Activated CD8-positive, alpha-beta memory T cell treated with anti-CD3 and anti-CD28 coated beads, Interleukin-2, amount 50 U/mL, for 1 hour (primary cell): ENCODE data around the gene SEMA5A.

Experiments used
- DNase-seq: peaks from one replicate; pipeline ENCODE4 v3.0.0-alpha.2; 2020; ENCODE audit errors: extremely low read depth

The SEMA5A gene

GRCh38 chr5:9477537-9477936, 68.3 kb downstream of the SEMA5A start:
- DNase-seq = no peak

GRCh38 chr5:9474219-9475002, 71.5 kb downstream of the SEMA5A start:
- DNase-seq = no peak

GRCh38 chr5:9473624-9474023, 72.3 kb downstream of the SEMA5A start:
- no peak for DNase-seq

GRCh38 chr5:9470410-9470809, 75.5 kb downstream of the SEMA5A start:
- DNase-seq = no peak

GRCh38 chr5:9468060-9468388, 77.9 kb downstream of the SEMA5A start:
- DNase-seq = no peak

GRCh38 chr5:9467199-9468059, 78.4 kb downstream of the SEMA5A start:
- DNase-seq = no peak

GRCh38 chr5:9466697-9467096, 79.2 kb downstream of the SEMA5A start:
- DNase-seq = no peak

- no peak for DNase-seq
Measured at GRCh38 chr5:9464478-9464877, 81.4 kb downstream of the SEMA5A start.

GRCh38 chr5:9462109-9462508, 83.8 kb downstream of the SEMA5A start:
- DNase-seq = no peak

GRCh38 chr5:9460885-9461645, 84.8 kb downstream of the SEMA5A start:
- no peak for DNase-seq

GRCh38 chr5:9456435-9457042, 89.3 kb downstream of the SEMA5A start:
- no peak for DNase-seq

GRCh38 chr5:9455826-9456434, 89.9 kb downstream of the SEMA5A start:
- no peak for DNase-seq

- DNase-seq = no peak
Measured at GRCh38 chr5:9454491-9454890, 91.4 kb downstream of the SEMA5A start.

- DNase-seq = no peak
Measured at GRCh38 chr5:9454012-9454481, 91.8 kb downstream of the SEMA5A start.

- DNase-seq = no peak
Measured at GRCh38 chr5:9453480-9454011, 92.3 kb downstream of the SEMA5A start.

GRCh38 chr5:9452181-9452580, 93.7 kb downstream of the SEMA5A start:
- no peak for DNase-seq

GRCh38 chr5:9451037-9451436, 94.8 kb downstream of the SEMA5A start:
- no peak for DNase-seq

- DNase-seq = no peak
Measured at GRCh38 chr5:9447691-9448090, 98.2 kb downstream of the SEMA5A start.

GRCh38 chr5:9445826-9446388, 100.0 kb downstream of the SEMA5A start:
- no peak for DNase-seq

- no peak for DNase-seq
Measured at GRCh38 chr5:9444346-9444745, 101.5 kb downstream of the SEMA5A start.

- no peak for DNase-seq
Measured at GRCh38 chr5:9441610-9442009, 104.3 kb downstream of the SEMA5A start.
